Endothelial cell of umbilical vein (primary cell): ENCODE results near the gene PLAGL2. TPM values are rescaled to one million over a fixed set of nuclear protein-coding genes. Genes with fewer than 3 reads are reported as not detected.
A peak's percentile ranks its signal among the peaks of the same experiment; 100 is the strongest.

Experiments used
- microRNA counts: library from miRNA; unstranded; fragments of <30 nt; microRNA quantifications from one replicate; lab custom pipeline; 2016
- polyA plus RNA-seq, 4 experiments: library from polyadenylated mRNA; depleted of rRNA in 3 of 4; stranded (reverse) in 3 of 4; unstranded in 1 of 4; fragments of >200 nt; gene quantifications; 2 replicates each; pipeline versions ENCODE4 v1.2.1 to v1.2.3, GENCODE V29; 2011 to 2012; ENCODE audit warnings: missing spikeins in 1 of 4
- total RNA-seq: library from RNA; stranded (reverse); gene quantifications from 2 replicates; pipeline ENCODE4 v1.2.3, GENCODE V29; 2021

PLAGL2 gene
- total and polyA plus RNA-seq, 2 donors (not counting 3 experiments of a cell fraction or from before 2014, with no cell fraction given) = 8.2 to 15.2 TPM

MicroRNAs encoded within 50 kb of the gene (microRNA counts, 767-probe panel; counts per million panel counts)
- 723 counts per million, percentile 96 among the panel's probes with 10 or more counts for microRNA hsa-miR-1825 (lab: Ali Mortazavi, UCI)

Other genes with a start within 250 kb of the PLAGL2 start
- gene XKR7, start 239.6 kb downstream of the PLAGL2 start, total RNA-seq = 0.04 TPM in 1 of 2 replicates, not detected in the other
- not detected in 2 replicates for gene XKR7, start 239.6 kb downstream of the PLAGL2 start, polyA plus RNA-seq
- 12.4 and 13.4 TPM in 2 replicates for gene CCM2L, start 197.3 kb downstream of the PLAGL2 start, total RNA-seq
- gene CCM2L, start 197.3 kb downstream of the PLAGL2 start, polyA plus RNA-seq = 10.8 and 15.1 TPM in 2 replicates
- gene HCK, start 155.5 kb downstream of the PLAGL2 start, total RNA-seq = not detected in 2 replicates
- gene HCK, start 155.5 kb downstream of the PLAGL2 start, polyA plus RNA-seq = not detected in 2 replicates
- 46.4 and 48.2 TPM in 2 replicates for gene TM9SF4, start 98.0 kb downstream of the PLAGL2 start, total RNA-seq
- gene TM9SF4, start 98.0 kb downstream of the PLAGL2 start, polyA plus RNA-seq = 61.9 and 67.3 TPM in 2 replicates
- 48.1 and 51.4 TPM in 2 replicates for gene POFUT1, start 137 bp upstream of the PLAGL2 start, total RNA-seq
- gene POFUT1, start 137 bp upstream of the PLAGL2 start, polyA plus RNA-seq = 29.0 and 30.9 TPM in 2 replicates
- gene KIF3B, start 69.9 kb upstream of the PLAGL2 start, total RNA-seq = 25.1 and 26.3 TPM in 2 replicates
- gene KIF3B, start 69.9 kb upstream of the PLAGL2 start, polyA plus RNA-seq = 11.2 and 14.5 TPM in 2 replicates
- 98.9 and 101 TPM in 2 replicates for gene ASXL1, start 150.6 kb upstream of the PLAGL2 start, total RNA-seq
- gene ASXL1, start 150.6 kb upstream of the PLAGL2 start, polyA plus RNA-seq = 37.3 and 45.4 TPM in 2 replicates